GM21717 (cell line): ENCODE data around the gene SMIM21.

Experiments used
- ATAC-seq: cut with Tn5 transposase; IDR thresholded peaks from one replicate; pipeline ENCODE4 v1.9.1; 2021; ENCODE audit warnings: mild to moderate bottlenecking, moderate library complexity; ENCODE audit not compliant: unreplicated experiment

SMIM21 gene

GRCh38 chr18:75428490-75428889, 987 bp upstream of the SMIM21 start:
- no peak for ATAC-seq

- ATAC-seq, result no peak
Observed at GRCh38 chr18:75422341-75422910, 5.1 kb downstream of the SMIM21 start.

DNA sequence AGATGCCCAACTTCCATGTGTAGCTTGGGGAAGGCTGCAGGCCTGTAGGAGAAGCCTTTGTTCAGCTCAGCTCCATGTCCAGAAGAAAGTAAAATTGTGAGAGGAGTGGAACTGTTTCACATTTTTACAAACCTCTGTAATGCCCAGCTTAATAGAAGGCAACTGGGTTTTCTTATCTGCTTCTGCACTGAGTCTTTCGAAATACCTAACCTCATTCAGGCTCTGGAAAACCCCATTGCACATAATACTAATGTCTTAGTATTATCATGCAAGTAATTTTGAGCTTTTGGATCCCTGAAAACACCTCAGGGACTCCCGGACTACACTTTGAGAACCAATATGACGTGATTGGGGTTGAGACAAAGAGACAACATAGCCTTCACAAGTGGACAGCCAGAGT, 5.8 kb downstream of the SMIM21 start:
- ATAC-seq, result no peak

GRCh38 chr18:75418293-75419005, 9.1 kb downstream of the SMIM21 start:
- ATAC-seq, result no peak

GRCh38 chr18:75410611-75411010, 16.9 kb downstream of the SMIM21 start:
- ATAC-seq, result no peak

DNA sequence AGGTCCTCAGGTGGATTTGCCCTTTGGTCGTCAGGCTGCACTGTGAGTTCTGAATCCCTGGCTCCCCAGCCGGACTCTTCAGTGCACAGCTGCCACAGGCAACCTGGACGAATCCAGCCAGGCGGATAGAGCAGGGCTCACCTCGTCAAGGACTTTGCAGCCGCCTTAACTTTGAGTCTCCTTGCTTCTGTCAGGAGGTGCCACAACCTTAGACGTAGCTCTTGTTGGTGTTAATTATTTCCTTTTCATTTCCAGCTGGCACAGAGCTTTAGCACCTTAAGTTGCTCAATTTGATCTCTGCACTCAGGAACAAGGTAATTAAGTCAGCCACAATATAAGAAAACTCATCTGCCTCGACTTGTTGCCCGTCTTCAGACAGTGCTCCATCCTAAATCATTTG, 17.7 kb downstream of the SMIM21 start:
- ATAC-seq, result no peak

GRCh38 chr18:75408554-75409506, 18.7 kb downstream of the SMIM21 start:
- ATAC-seq, result no peak

- ATAC-seq, result no peak
Observed at GRCh38 chr18:75407468-75408437, 19.8 kb downstream of the SMIM21 start.

DNA sequence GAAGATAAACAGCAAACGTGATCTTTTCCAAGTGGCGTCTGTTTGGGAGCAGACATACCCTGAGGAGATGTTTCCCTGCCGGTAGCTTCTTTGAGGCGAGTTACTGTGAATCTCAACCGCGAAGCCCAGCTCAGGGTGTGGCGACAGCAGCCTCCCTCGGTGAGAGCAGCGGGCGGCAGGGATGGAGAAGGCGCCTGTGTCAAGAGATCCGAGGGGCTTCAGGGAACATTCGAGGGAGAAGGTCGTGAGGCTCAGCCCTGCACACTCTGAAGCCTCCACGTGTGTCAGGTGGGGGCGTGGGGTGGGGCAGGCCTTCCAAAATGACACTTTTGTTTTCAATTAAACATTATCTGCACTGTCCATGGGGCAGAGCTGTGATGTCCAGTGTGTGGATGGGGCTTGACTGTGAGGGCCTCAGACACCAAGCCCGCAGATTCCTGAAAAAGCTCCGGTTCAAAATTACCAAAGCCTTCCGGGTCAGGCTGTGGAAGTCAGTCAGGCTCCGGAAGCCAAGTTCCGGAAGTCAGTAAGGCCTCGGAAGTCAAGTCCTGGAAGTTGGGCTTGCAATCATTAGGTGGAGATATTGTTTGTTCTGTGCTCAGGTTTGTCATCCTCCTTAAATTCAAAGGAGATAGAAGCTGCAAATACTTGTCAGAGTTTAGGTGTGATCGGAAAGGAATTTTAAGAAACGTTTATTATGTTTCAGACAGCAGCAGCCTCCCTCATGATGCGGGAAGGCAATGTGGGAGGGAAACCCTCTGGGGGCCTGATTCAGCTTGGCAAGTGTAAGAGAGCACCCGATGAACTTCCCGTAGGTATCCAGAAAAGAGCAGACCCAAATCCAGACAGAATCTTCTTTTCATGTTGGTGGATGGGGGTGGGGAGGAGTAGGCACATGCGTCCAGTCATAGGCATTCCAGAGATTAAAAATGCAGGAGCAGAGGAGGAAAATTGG, 20.7 kb downstream of the SMIM21 start:
- ATAC-seq, result no peak

GRCh38 chr18:75405351-75405750, 22.2 kb downstream of the SMIM21 start:
- no peak for ATAC-seq

- no peak for ATAC-seq
Observed at GRCh38 chr18:75400366-75400765, 27.1 kb downstream of the SMIM21 start.

- ATAC-seq, result no peak
Observed at GRCh38 chr18:75395137-75395536, 32.4 kb downstream of the SMIM21 start.

GRCh38 chr18:75393721-75394120, 33.8 kb downstream of the SMIM21 start:
- no peak for ATAC-seq

GRCh38 chr18:75392226-75392578, 35.3 kb downstream of the SMIM21 start:
- ATAC-seq, result no peak

GRCh38 chr18:75391279-75392225, 36.0 kb downstream of the SMIM21 start:
- ATAC-seq, result no peak

- no peak for ATAC-seq
Observed at GRCh38 chr18:75390854-75391253, 36.6 kb downstream of the SMIM21 start.

GRCh38 chr18:75384144-75384543, 43.4 kb downstream of the SMIM21 start:
- ATAC-seq, result no peak
